Neural cell (in vitro differentiated cells): ENCODE results near the gene IMMP2L. TPM values are rescaled to one million over a fixed set of nuclear protein-coding genes. Genes with fewer than 3 reads are reported as not detected.

ENCODE experiments used
- H2AFZ ChIP-seq: fragments of 200-600, 300-800 bp; sonication (generic), shearing (Covaris generic); 2 replicates; pipeline ENCODE4 v1.6.0; 2014; ENCODE audit warnings: low read depth, mild to moderate bottlenecking, antibody characterized with exemption, low read length, moderate library complexity
- H3F3A ChIP-seq: fragments of 200-600 bp; shearing (Covaris generic); 2 replicates; pipeline ENCODE4 v1.6.1; 2016; ENCODE audit warnings: mild to moderate bottlenecking, moderate library complexity, mixed read lengths, antibody characterized with exemption, low read length; ENCODE audit not compliant: insufficient read depth, poor library complexity, severe bottlenecking
- H3K27ac ChIP-seq: fragments of 200-600, 300-800 bp; sonication (generic), shearing (Covaris generic); 2 replicates; pipeline ENCODE4 v1.5.1; 2014; ENCODE audit warnings: mild to moderate bottlenecking, low read length, moderate library complexity
- H3K27me3 ChIP-seq: fragments of 300-800, 200-600 bp; sonication (generic), shearing (Covaris generic); 2 replicates; pipeline ENCODE4 v1.6.0; 2014; ENCODE audit warnings: mild to moderate bottlenecking, low read depth, low read length, moderate library complexity; ENCODE audit not compliant: insufficient read depth
- H3K36me3 ChIP-seq: fragments of 300-800, 200-600 bp; sonication (generic), shearing (Covaris generic); 2 replicates; pipeline ENCODE4 v1.5.1; 2014; ENCODE audit warnings: mild to moderate bottlenecking, antibody characterized with exemption, low read length, moderate library complexity; ENCODE audit not compliant: insufficient read depth
- H3K4me2 ChIP-seq: fragments of 300-800, 200-600 bp; sonication (generic), shearing (Covaris generic); 2 replicates; pipeline ENCODE4 v1.6.0; 2014; ENCODE audit warnings: mild to moderate bottlenecking, low read length
- H3K4me3 ChIP-seq: fragments of 300-800, 200-600 bp; sonication (generic), shearing (Covaris generic); 2 replicates; pipeline ENCODE4 v1.5.1; 2014; ENCODE audit warnings: mild to moderate bottlenecking, low read length, moderate library complexity
- H3K79me2 ChIP-seq: fragments of 200-600 bp; shearing (Covaris generic); replicated peaks from 2 replicates; pipeline ENCODE4 v1.6.0; 2014; ENCODE audit warnings: mild to moderate bottlenecking, low read length, moderate library complexity; ENCODE audit not compliant: insufficient read depth
- H3K9ac ChIP-seq: fragments of 300-800, 200-600 bp; sonication (generic), shearing (Covaris generic); 2 replicates; pipeline ENCODE4 v1.6.1; 2016; ENCODE audit warnings: mild to moderate bottlenecking, low read length, mixed read lengths
- H3K9me2 ChIP-seq: fragments of 200-600 bp; shearing (Covaris generic); 2 replicates; pipeline ENCODE4 v1.6.1; 2016; ENCODE audit warnings: mild to moderate bottlenecking, low read length, mixed read lengths; ENCODE audit not compliant: insufficient read depth
- H3K9me3 ChIP-seq: fragments of 200-600, 300-800 bp; sonication (generic), shearing (Covaris generic); 2 replicates; pipeline ENCODE4 v1.6.1; 2016; ENCODE audit warnings: mild to moderate bottlenecking, mixed run types, low read length, moderate library complexity, mixed read lengths
- H4K20me1 ChIP-seq: fragments of 200-600 bp; shearing (Covaris generic); 2 replicates; pipeline ENCODE4 v1.6.1; 2016; ENCODE audit warnings: mild to moderate bottlenecking, mixed run types; ENCODE audit not compliant: insufficient read depth
- CTCF ChIP-seq: fragments of 450-650 bp; IDR thresholded peaks from 2 replicates; pipeline ENCODE4 v1.5.1; 2014; ENCODE audit warnings: antibody characterized with exemption, mild to moderate bottlenecking, moderate library complexity; ENCODE audit not compliant: poor library complexity, severe bottlenecking
- EP300 ChIP-seq: fragments of 450-650 bp; conservative IDR thresholded peaks from 2 replicates; pipeline ENCODE4 v1.6.1; 2014; ENCODE audit warnings: antibody characterized with exemption, mild to moderate bottlenecking, moderate library complexity; ENCODE audit not compliant: poor library complexity, severe bottlenecking
- EZH2 ChIP-seq: fragments of 200-600, 300-800 bp; shearing (Covaris generic), sonication (generic); IDR thresholded peaks from 2 replicates; pipeline ENCODE4 v1.6.1; 2014; ENCODE audit warnings: antibody characterized with exemption, low read length, borderline replicate concordance, mild to moderate bottlenecking; ENCODE audit not compliant: insufficient read depth, poor library complexity, severe bottlenecking
- MXI1 ChIP-seq: fragments of 450-650 bp; conservative IDR thresholded peaks from 2 replicates; pipeline ENCODE4 v1.6.1; 2014; ENCODE audit warnings: antibody characterized with exemption, mild to moderate bottlenecking; ENCODE audit not compliant: poor library complexity, severe bottlenecking
- POLR2AphosphoS5 ChIP-seq: IDR thresholded peaks from 2 replicates; pipeline ENCODE4 v1.6.1; 2012
- RAD21 ChIP-seq: fragments of 450-650 bp; conservative IDR thresholded peaks from 2 replicates; pipeline ENCODE4 v1.6.1; 2014; ENCODE audit warnings: antibody characterized with exemption, mild to moderate bottlenecking, moderate library complexity
- REST ChIP-seq: IDR thresholded peaks from 2 replicates; pipeline ENCODE4 v1.6.1; 2012; ENCODE audit warnings: borderline replicate concordance
- SMC3 ChIP-seq: fragments of 450-650 bp; conservative IDR thresholded peaks from 2 replicates; pipeline ENCODE4 v1.6.1; 2014; ENCODE audit warnings: antibody characterized with exemption, mild to moderate bottlenecking, moderate library complexity; ENCODE audit not compliant: poor library complexity
- TAF1 ChIP-seq: IDR thresholded peaks from 2 replicates; pipeline ENCODE4 v1.6.1; 2012; ENCODE audit warnings: low read depth
- polyA plus RNA-seq: library from polyadenylated mRNA; depleted of rRNA; stranded (reverse); fragments of >200 nt; gene quantifications from 2 replicates; pipeline ENCODE4 v1.2.3, GENCODE V29; 2014

IMMP2L gene
- polyA plus RNA-seq, 1 donor from 2014 or later = 9.7 TPM

GRCh38 chr7:111212857-111213523, 349.3 kb downstream of the IMMP2L start:
- Histone ChIP-seq H3K27ac (no peak overlapping the region), H3K4me3 (no peak overlapping the region), H4K20me1 (no peaks in the 10 kb centered on the region), H2AFZ (no peak overlapping the region), H3K9me2 (no peaks in the 10 kb centered on the region), H3K27me3 (no peaks in the 10 kb centered on the region), H3K79me2 (no peaks in the 10 kb centered on the region), H3K9ac (no peak overlapping the region), H3K36me3 (no peaks in the 10 kb centered on the region), H3K9me3 (no peaks in the 10 kb centered on the region), H3F3A (no peaks in the 10 kb centered on the region), H3K4me2 (no peak overlapping the region)
- TF ChIP-seq SMC3 = no peak
- TF ChIP-seq POLR2AphosphoS5 = no peak
- no peak for TF ChIP-seq EZH2
- no peak for TF ChIP-seq TAF1
- TF ChIP-seq EP300 = no peak

GRCh38 chr7:111210996-111211395, 351.3 kb downstream of the IMMP2L start:
- Histone ChIP-seq H3K9me3 (no peaks in the 10 kb centered on the region), H3K27me3 (no peaks in the 10 kb centered on the region), H3F3A (no peaks in the 10 kb centered on the region), H3K9me2 (no peaks in the 10 kb centered on the region), H2AFZ (no peak overlapping the region), H4K20me1 (no peaks in the 10 kb centered on the region), H3K4me3 (no peak overlapping the region), H3K27ac (no peak overlapping the region), H3K79me2 (no peaks in the 10 kb centered on the region), H3K36me3 (no peaks in the 10 kb centered on the region), H3K4me2 (no peak overlapping the region), H3K9ac (no peak overlapping the region)
- TF ChIP-seq SMC3 = no peak
- no peak for TF ChIP-seq RAD21
- TF ChIP-seq MXI1 = no peak
- no peak for TF ChIP-seq POLR2AphosphoS5
- TF ChIP-seq CTCF = no peak
- no peak for TF ChIP-seq EP300
- no peak for TF ChIP-seq TAF1
- no peak for TF ChIP-seq REST
